ENCODE results near the gene ANKRD28. TPM values are rescaled to one million over a fixed set of nuclear protein-coding genes. Genes with fewer than 3 reads are reported as not detected.

ANKRD28 gene
- total and polyA plus RNA-seq, 2 of the 4 experiments (the other 2 are of a cell fraction): 52.6 to 211 TPM

GRCh38 chr3:15820911-15821310, 23.1 kb upstream of the ANKRD28 start:
- no peak overlapping the region for H2BK120ac ChIP-seq (ENCODE audit: low read depth, low read length)
- H2BK20ac ChIP-seq (ENCODE audit: low read depth, low read length): no peak overlapping the region
- TF ChIP-seq FOS (IDR thresholded peaks at IDR 0.05; ENCODE audit: low read depth, low read length): no peak
- TF ChIP-seq NFE2L2 (IDR thresholded peaks at IDR 0.05; ENCODE audit: low read depth, low read length): no peak
- TF ChIP-seq RFX5 (IDR thresholded peaks at IDR 0.05; ENCODE audit: low read depth, low read length): no peak
- peak; percentile 20; the same call in 1 of the 2 replicates for TF ChIP-seq CTCF (conservative IDR thresholded peaks at IDR 0.05; ENCODE audit: low read depth, low read length)
- no peak for TF ChIP-seq RCOR1 (IDR thresholded peaks at IDR 0.05; ENCODE audit: insufficient replicate concordance, low read length)
- H3K9ac ChIP-seq (ENCODE audit: low read depth, low read length): no peak overlapping the region
- ChIA-PET POLR2A (ENCODE audit: unreplicated experiment) (no interaction called here), CTCF (no interaction called here)
- H4K91ac ChIP-seq (ENCODE audit: insufficient read depth, low read depth, low read length): no peak overlapping the region
- WGBS, 2 experiments (ENCODE audit: extremely low coverage in 2 of 2, insufficient read length in 1 of 2): no CpG with 5 or more reads among the region's 2 CpGs
- H2AK9ac ChIP-seq (replicated peaks; ENCODE audit: low read depth, low read length, poor library complexity): no peak overlapping the region
- no peaks in the 10 kb centered on the region for H4K20me1 ChIP-seq (ENCODE audit: insufficient read depth, low read length)
- no peak overlapping the region for H3K27ac ChIP-seq (ENCODE audit: insufficient read depth, low read length)
- intact Hi-C loops (cut with micrococcal nuclease) (loop anchor here (5.0 kb wide), 1 partner anchor 36 kb away; no protein-coding TSS in a partner anchor), dilution Hi-C loops (cut with HindIII; ENCODE audit: low sequenced_read_pairs, unreplicated experiment) (no loop called here), in situ Hi-C loops (cut with MboI; ENCODE audit: low sequenced_read_pairs) (loop anchor here (5.0 kb wide), 2 partner anchors 221 to 431 kb away; no protein-coding TSS in a partner anchor)
- no peak overlapping the region for H3K14ac ChIP-seq (replicated peaks; ENCODE audit: low read depth, low read length)
- no peak overlapping the region for H2BK15ac ChIP-seq (ENCODE audit: low read depth, low read length)
- BruUV-seq (replicated peaks): no TSS peak
- no peak for DNase-seq
- H3K23ac ChIP-seq (ENCODE audit: low read depth, low read length): no peak overlapping the region; the same call in 1 of the 2 replicates
- no peak overlapping the region for H2BK5ac ChIP-seq (ENCODE audit: low read depth, low read length, poor library complexity, severe bottlenecking)
- no peak overlapping the region for H4K8ac ChIP-seq (ENCODE audit: low read depth in 2 of 2, low read length in 2 of 2)
- no peak overlapping the region for H3K18ac ChIP-seq (ENCODE audit: low read depth, low read length)
- no peak overlapping the region for H3K4me2 ChIP-seq (ENCODE audit: low read depth, low read length)
- H2AFZ ChIP-seq (replicated peaks; ENCODE audit: low read length, poor library complexity): no peak overlapping the region
- no peak overlapping the region for H4K5ac ChIP-seq (ENCODE audit: low read depth, low read length)
- H3K9me3 ChIP-seq (ENCODE audit: control insufficient read depth, insufficient read depth, low read length): no peaks in the 10 kb centered on the region
- H3K79me1 ChIP-seq (ENCODE audit: low read depth in 1 of 2, low read length in 2 of 2): peaks cover 22 to 27% of the 10 kb centered on the region in 2 experiments
- no peak overlapping the region for H3K4me3 ChIP-seq (ENCODE audit: insufficient read depth, low read depth, low read length)
- no peak for ATAC-seq (ENCODE audit: low read depth)
- H3K56ac ChIP-seq (ENCODE audit: extremely low read depth, insufficient read depth, low read length): no peak overlapping the region; the same call in 1 of the 2 replicates
- H3K36me3 ChIP-seq (ENCODE audit: control insufficient read depth, insufficient read depth, low read length): no peaks in the 10 kb centered on the region
- no peak overlapping the region for H2AK5ac ChIP-seq (ENCODE audit: low read depth, low read length)
- H3K27me3 ChIP-seq (ENCODE audit: control insufficient read depth, insufficient read depth, low read length): no peaks in the 10 kb centered on the region
- H3K4ac ChIP-seq (ENCODE audit: low read depth, low read length): no peak overlapping the region
- H3K9me1 ChIP-seq (ENCODE audit: insufficient read depth, low read length): no peaks in the 10 kb centered on the region; the same call in 1 of the 2 replicates
- H3K4me1 ChIP-seq (ENCODE audit: control insufficient read depth, insufficient read depth, low read length): 0 out of 2 replicates have a peak, but pooled peaks cover under 1% of the 10 kb centered on the region

Measured in IMR-90 (cell line).